Right ventricle myocardium superior (tissue), 1 donor: ENCODE measurements around the gene VWA3B. TPM values are rescaled to one million over a fixed set of nuclear protein-coding genes. Genes with fewer than 3 reads are reported as not detected.
"Not testable (repeated sequence)": the region's sequence is repeated elsewhere in the genome, so short reads cannot be mapped to it uniquely, and the experiment has no call there.

Experiments
- ATAC-seq: fragments of 200-7000 bp; cut with Tn5 transposase; one replicate; pipeline ENCODE4 v1.9.1; 2020; ENCODE audit warnings: mild to moderate bottlenecking; ENCODE audit not compliant: poor library complexity
- DNase-seq: peaks from one replicate; pipeline ENCODE4 v3.0.0-alpha.2; 2020
- intact Hi-C: fragments of 100-400 bp; cut with DNase I; formaldehyde crosslinking; loops from one replicate; pipeline ENCODE4 v1.11.2; 2022
- total RNA-seq: library from RNA; stranded (reverse); fragmentation: NEBNext Ultra II Directional; extraction: Animal tissue kit (Norgen Biotek cat#: 25700); gene quantifications from one replicate; pipeline ENCODE4 v1.2.1, GENCODE V29; 2021
- donor health status: DM: no; HTN: yes; CAD: no; lungs with severe emphysema.

Gene VWA3B
- total RNA-seq, 1 donor from 2014 or later: 0.32 TPM

- intact Hi-C loops: no loop called here
- ATAC-seq (no peak), DNase-seq (no peak)
Measured at GRCh38 chr2:98123286-98123685, 36.3 kb downstream of the VWA3B start.

DNA sequence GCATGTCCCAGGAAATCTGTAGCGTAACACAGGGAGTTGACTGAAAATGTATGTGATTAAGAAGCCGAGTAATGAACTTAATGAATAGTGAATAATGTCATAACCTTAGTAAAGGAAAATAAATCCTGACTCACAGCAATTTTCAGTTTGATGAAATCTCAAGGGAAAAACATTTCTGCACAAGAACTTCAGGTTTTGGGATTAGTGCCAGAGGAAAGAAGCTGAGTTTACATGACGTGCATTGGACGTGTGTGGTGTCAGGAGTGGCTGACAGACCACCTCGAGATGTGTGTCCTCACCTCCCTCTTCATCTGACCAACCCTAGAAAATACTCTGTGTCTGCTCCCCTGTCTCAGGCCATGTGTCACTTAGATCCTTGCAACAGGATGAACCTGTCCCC lies 39.1 kb downstream of the VWA3B start:
- intact Hi-C loops: no loop called here
- ATAC-seq (no peak), DNase-seq (no peak)

DNA sequence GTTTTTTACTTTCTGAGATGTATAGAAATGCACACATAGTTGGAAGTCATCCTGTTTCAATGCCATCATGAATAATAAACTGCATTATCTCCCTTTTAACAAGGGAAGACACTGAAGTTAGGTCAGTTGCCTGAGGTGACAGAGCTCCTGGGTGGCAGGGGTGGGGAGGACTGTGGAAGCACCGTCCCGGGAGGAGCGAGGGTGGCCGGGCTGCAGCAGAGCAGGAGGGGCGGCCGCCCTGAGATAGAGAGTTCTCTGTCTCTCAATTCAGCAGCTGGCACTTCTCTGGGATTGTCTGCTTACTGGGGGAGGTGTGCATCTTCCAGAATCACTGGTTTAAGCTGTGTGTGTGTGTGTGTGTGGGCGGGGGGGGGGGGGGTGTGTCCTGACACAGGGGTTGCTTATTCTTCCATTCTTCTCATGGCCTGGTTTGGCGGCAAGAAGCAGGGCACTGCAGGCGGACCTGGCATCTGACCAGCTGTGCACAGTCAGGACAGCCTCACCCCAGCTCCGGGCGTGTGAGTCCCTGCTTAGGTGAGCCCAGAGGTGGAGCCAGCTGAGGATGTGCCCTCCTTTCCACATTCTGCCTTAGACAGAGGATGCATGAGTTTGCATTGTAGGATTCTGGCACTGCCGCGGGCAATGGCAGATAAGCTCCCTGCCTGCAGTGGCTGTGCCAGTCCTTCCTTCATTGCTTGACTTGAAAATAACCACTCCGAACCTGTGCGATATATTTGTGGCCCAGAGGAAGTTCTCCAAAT lies 40.4 kb downstream of the VWA3B start:
- DNase-seq (peak; percentile 46), ATAC-seq (peak; percentile 79)
- intact Hi-C loops: no loop called here

DNA sequence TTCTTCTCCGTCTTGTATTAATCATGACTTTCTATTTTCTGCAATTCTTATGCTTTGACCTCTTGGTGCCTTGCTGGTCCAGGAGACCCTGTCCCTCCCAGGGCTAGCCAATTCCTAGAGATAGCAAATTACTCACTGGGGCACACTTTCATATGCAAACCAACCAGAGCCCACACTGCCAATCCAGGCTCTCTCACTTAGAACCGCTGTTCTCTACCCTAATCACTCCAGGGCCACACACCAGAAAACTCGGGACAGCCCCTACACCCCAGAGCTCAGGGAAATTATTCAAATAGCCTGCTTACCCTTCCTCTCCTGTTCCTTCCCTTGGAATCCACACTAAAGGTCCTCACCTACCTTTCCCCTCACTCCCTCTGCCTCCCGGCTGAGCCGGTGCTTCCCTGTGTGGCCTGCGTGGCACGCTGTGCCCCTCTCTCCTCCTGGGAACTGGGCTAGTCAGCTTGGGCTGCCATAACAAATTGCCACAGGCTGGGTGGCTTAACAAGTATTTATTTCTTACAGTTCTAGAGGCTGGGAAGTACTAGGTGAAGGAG lies 41.7 kb downstream of the VWA3B start:
- intact Hi-C loops: no loop called here
- DNase-seq (no peak), ATAC-seq (no peak)

- DNase-seq, ATAC-seq, intact Hi-C loops: not testable (repeated sequence)
Measured at GRCh38 chr2:98130073-98130472, 43.1 kb downstream of the VWA3B start.

DNA sequence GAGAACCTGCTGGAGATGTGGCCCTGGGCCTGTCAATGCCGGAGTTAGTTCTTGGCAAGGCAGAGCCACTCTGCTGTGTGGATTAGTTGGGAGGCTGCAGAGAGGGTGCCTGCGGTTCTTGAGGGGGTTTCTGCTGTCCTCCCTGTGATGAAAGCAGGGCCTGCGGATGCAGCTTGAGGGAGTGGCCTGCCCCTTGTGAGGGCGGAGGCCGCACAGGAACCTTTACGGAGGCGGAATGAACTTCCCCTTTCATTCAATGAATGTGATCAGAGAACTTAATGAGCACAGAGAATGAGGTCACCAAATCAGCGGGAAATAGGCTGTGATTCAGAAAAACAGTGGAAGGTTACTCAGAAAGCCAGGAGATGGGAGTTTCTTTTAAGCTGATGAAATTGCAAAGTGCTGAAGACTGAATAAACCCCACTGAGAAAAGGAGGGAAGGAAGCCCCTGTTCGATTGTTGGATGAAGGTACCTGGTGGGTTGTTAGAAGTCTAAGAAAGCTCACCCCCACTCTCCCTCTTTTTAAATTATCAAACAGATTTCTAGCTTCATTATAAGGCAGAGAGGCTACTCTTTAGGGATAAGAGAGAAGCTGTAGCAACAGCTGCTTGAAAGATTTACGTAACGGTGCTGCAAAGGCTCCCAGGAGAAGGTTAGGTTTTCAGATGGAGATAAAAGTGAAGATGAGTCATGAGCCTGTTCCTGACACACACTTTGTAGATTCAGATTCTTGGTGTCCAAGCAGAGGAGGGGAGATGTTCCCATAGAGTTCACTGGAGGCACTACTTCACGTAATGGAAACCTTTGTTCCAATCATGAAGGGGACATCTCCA lies 47.4 kb downstream of the VWA3B start:
- ATAC-seq (peak; percentile 51), DNase-seq (no peak)
- intact Hi-C loops: no loop called here

DNA sequence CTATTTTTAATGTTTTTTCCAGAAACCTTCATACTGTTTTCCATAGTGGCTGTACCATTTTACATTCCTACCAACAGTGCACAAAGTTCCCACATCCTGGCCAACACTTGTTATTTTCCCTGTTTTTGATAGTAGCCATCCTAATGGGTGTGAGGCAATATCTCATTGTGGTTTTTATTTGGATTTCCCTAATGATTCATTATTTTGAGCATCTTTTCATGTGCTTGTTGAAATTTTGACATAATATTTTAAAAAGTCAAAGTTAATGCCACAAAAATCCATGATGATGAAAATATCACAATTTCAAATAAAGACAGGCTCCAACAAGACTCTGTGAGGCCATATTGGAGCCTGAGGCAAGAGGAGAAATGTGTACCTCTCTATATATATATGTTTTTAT lies 50.2 kb downstream of the VWA3B start:
- ATAC-seq (no peak), DNase-seq (no peak)
- intact Hi-C loops: no loop called here

GRCh38 chr2:98138978-98139377 lies 52.0 kb downstream of the VWA3B start:
- DNase-seq, intact Hi-C loops, ATAC-seq: not testable (repeated sequence)

- intact Hi-C loops: no loop called here
- ATAC-seq: peak; percentile 88
- DNase-seq: peak; percentile 58
Measured at GRCh38 chr2:98140210-98140609, 53.2 kb downstream of the VWA3B start.

DNA sequence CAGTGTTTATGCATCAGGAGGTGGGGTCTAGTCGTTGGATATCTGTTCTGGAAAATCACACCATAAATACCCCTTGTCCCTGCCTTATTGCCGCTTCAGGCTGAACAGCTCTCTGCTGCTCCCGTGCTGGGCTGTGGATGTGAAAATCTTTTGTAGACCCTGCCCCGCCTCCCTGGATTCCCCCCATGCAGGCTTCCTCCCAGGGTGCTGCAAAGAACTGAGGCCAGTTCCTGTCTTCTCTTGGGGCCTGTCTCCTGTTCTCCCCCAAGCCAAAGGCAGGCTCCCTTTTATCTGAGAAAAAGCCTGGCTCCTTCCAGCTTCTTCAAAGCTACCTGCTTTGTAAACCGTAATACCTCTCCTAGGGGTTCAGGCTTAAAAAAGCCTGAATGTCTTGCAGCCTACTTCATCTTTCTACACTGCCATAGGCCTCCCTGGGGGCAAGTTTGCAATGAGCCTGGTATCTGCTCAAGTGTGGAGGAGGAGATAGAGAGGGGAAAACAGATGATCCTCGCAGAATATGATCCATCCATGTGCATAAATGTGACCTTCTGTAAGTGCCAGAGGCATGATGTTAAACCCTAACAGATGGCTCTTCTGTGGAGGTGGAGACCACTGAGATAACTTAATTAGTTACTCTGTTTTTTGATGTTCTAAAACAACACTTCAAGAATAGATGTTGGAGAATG lies 55.3 kb downstream of the VWA3B start:
- intact Hi-C loops: no loop called here
- ATAC-seq (no peak), DNase-seq (no peak)

- intact Hi-C loops: no loop called here
- DNase-seq (no peak), ATAC-seq (no peak)
Measured at GRCh38 chr2:98145070-98145469, 58.1 kb downstream of the VWA3B start.

GRCh38 chr2:98147900-98148299 lies 60.9 kb downstream of the VWA3B start:
- ATAC-seq, DNase-seq, intact Hi-C loops: not testable (repeated sequence)

DNA sequence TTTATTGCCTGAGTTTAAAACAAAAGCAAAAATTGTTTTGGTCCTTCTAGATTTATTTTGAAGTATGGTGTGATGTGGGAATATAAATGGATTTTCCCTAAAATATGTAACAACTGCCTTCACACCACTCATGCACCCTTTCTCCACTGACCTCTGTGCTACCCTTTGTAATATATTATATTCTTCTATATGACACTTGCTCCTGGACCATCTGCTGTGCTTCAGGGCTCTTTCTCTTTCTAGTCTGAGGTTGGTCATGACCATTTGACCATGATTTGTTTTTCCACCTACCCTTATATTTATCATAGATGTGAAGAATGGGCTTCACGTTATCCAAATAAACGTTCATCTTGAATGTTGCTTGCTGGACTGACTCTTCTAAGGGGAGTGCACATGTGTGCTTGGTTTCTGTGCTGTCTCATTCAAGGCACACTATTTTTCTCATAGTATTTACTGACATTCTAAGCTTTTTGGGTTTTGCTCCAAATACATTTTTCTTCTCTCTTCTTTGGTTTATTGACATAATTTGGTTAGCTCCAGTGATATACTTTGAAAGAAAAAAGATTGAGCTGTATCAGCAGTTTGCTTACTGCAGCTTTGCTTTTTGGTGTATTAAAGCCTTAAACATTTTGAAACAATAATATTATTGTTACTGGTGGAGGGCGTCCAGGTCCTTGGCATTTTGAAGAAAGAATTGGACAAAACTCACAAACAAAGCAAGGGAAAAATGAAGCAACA lies 61.8 kb downstream of the VWA3B start:
- no peak for DNase-seq
- no peak for ATAC-seq
- intact Hi-C loops: no loop called here

DNA sequence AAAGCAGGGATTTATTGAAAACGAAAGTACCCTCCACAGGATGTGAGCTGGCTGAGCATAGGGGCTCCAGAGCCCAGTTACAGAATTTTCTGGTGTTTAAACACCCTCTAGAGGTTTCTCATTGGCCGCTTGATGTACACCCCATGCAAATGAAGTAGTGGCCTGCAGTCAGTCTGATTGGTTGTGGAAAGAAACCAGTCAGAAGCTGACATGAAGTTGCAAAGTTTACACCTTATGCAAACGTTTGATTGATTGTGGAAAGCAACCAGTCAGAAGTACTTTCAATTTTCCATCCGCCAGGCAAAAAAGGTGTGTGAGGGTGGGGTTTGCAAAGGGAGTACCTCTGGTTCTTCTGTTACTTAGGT lies 62.3 kb downstream of the VWA3B start:
- intact Hi-C loops: no loop called here
- DNase-seq: no peak

GRCh38 chr2:98153481-98153880 lies 66.5 kb downstream of the VWA3B start:
- intact Hi-C loops: no loop called here
- DNase-seq: no peak
- peak; percentile 70 for ATAC-seq

More for the DNA sequence above, 62.3 kb downstream of the VWA3B start:
- peak; percentile 34 for ATAC-seq

DNA sequence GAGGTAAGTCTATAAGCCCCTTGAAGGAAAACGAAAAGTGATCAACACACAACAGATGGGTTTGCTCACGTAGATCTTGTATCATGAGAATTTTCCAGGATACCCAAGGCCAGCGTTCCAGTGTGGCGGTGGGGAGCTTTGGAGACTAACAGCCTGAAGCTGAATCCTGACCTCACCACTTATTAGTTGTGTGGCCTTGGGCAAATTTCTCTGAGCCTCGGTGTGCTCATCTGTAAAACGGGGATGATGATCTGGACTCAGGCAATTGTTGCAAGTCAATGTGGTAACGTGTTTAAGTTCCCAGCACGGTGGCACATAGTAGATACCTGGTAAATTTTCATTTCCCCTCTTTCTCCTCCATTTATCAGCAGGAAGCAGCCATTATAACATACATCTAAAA lies 68.3 kb downstream of the VWA3B start:
- ATAC-seq (no peak), DNase-seq (no peak)
- intact Hi-C loops: no loop called here

- ATAC-seq (no peak), DNase-seq (no peak)
- intact Hi-C loops: no loop called here
Measured at GRCh38 chr2:98155716-98156115, 68.7 kb downstream of the VWA3B start.

DNA sequence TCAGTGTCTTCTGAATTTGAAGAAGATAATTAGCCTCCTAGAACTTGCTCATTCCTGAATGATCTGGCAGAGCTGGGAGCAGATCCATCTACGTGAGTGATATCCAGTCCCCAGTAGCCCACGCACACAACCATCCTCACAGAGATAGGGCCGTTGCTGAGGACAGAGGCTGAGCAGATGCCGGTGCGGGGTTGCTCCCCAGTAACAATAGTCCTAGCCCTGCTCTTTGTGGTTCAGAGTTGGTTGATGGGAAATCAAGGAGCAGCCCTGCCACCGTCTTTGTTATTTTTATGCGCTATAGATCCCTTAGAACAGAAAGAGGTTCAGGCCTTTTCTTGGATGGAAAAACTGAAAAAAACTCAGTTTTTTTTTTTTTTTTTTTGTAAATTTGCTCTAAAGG lies 69.3 kb downstream of the VWA3B start:
- DNase-seq (no peak), ATAC-seq (no peak)
- intact Hi-C loops: no loop called here

GRCh38 chr2:98157557-98157956 lies 70.6 kb downstream of the VWA3B start:
- intact Hi-C loops: no loop called here
- DNase-seq: no peak
- ATAC-seq: no peak
